Natural killer cell treated with Interleukin-12 subunit alpha and Interleukin-12 subunit beta and Interleukin-15 and Interleukin-18, amount 100 ng/mL, for 72 hours (primary cell): ENCODE measurements around the gene HACD2. TPM values are rescaled to one million over a fixed set of nuclear protein-coding genes. Genes with fewer than 3 reads are reported as not detected.
"Not testable (repeated sequence)": the region's sequence is repeated elsewhere in the genome, so short reads cannot be mapped to it uniquely, and the experiment has no call there.

Experiments used
- ATAC-seq, 2 donors: fragments of 150-1000 bp; cut with Tn5 transposase in 1 of 2; sonication (Bioruptor Pico), chemical (Tn5 transposase) in 1 of 2; 2 replicates each; pipeline ENCODE4 v1.10.0; 2021
- DNase-seq: peaks from one replicate; pipeline ENCODE4 v3.0.0; 2022; ENCODE audit warnings: low spot score
- H3K27ac Mint-ChIP-seq, 2 donors: 1 replicate in 1 of 2; 2 replicates in 1 of 2; pipeline ENCODE4 v1.8.0; 2022; ENCODE audit warnings: mixed read lengths in 2 of 2, mild to moderate bottlenecking in 1 of 2, moderate library complexity in 1 of 2
- H3K27me3 Mint-ChIP-seq, 2 donors: 1 replicate in 1 of 2; 2 replicates in 1 of 2; pipeline ENCODE4 v1.8.0; 2022; ENCODE audit warnings: mixed read lengths in 2 of 2
- H3K36me3 Mint-ChIP-seq: one replicate; pipeline ENCODE4 v1.8.0; 2022; ENCODE audit warnings: mixed read lengths
- H3K4me1 Mint-ChIP-seq, 2 donors: 1 replicate in 1 of 2; 2 replicates in 1 of 2; pipeline ENCODE4 v1.8.0; 2022; ENCODE audit warnings: low read depth in 2 of 2, mixed read lengths in 2 of 2, mild to moderate bottlenecking in 1 of 2
- H3K4me3 Mint-ChIP-seq: one replicate; pipeline ENCODE4 v1.8.0; 2022; ENCODE audit warnings: mixed read lengths
- H3K9me3 Mint-ChIP-seq: 2 replicates; pipeline ENCODE4 v1.8.0; 2022; ENCODE audit warnings: mixed read lengths
- total RNA-seq, 2 donors: library from RNA; stranded (reverse); gene quantifications; one replicate each; pipeline ENCODE4 v1.2.3, GENCODE V29; 2022

Gene HACD2
- total RNA-seq, 2 donors from 2014 or later, result 23.1 to 23.9 TPM

GRCh38 chr3:123621186-123621849 lies 36.5 kb upstream of the HACD2 start:
- H3K4me1 Mint-ChIP-seq, result no peaks in the 10 kb centered on the region
- H3K27ac Mint-ChIP-seq, result no peak overlapping the region
- H3K36me3 Mint-ChIP-seq, result no peaks in the 10 kb centered on the region
- no peaks in the 10 kb centered on the region for H3K27me3 Mint-ChIP-seq
- peak in 1 of 2 donors; percentile 24 for ATAC-seq
- no peaks in the 10 kb centered on the region for H3K9me3 Mint-ChIP-seq
- no peak for DNase-seq
- no peak overlapping the region for H3K4me3 Mint-ChIP-seq

- Mint-ChIP-seq H3K9me3 (no peaks in the 10 kb centered on the region), H3K4me3 (no peak overlapping the region), H3K27me3 (no peaks in the 10 kb centered on the region), H3K27ac (no peak overlapping the region), H3K4me1 (no peaks in the 10 kb centered on the region), H3K36me3 (no peaks in the 10 kb centered on the region)
- no peak for DNase-seq
- ATAC-seq, result no peak
Observed at GRCh38 chr3:123620343-123620742, 35.5 kb upstream of the HACD2 start.

- DNase-seq (no peak), ATAC-seq (no peak)
- Mint-ChIP-seq H3K4me1 (no peaks in the 10 kb centered on the region), H3K36me3 (no peaks in the 10 kb centered on the region), H3K9me3 (no peaks in the 10 kb centered on the region), H3K27me3 (no peaks in the 10 kb centered on the region), H3K4me3 (no peak overlapping the region), H3K27ac (no peak overlapping the region)
Observed at GRCh38 chr3:123618768-123619484, 34.1 kb upstream of the HACD2 start.

- Mint-ChIP-seq H3K4me3 (no peak overlapping the region), H3K4me1 (no peaks in the 10 kb centered on the region), H3K27me3 (no peaks in the 10 kb centered on the region), H3K36me3 (no peaks in the 10 kb centered on the region), H3K9me3 (no peaks in the 10 kb centered on the region), H3K27ac (no peak overlapping the region)
- DNase-seq, result no peak
- ATAC-seq, result no peak
Observed at GRCh38 chr3:123618076-123618708, 33.3 kb upstream of the HACD2 start.

GRCh38 chr3:123616593-123616992 lies 31.7 kb upstream of the HACD2 start:
- no peak overlapping the region for H3K27ac Mint-ChIP-seq

GRCh38 chr3:123613543-123613942 lies 28.7 kb upstream of the HACD2 start:
- Mint-ChIP-seq H3K27me3 (no peaks in the 10 kb centered on the region), H3K4me3 (no peak overlapping the region), H3K36me3 (no peaks in the 10 kb centered on the region), H3K27ac (no peak overlapping the region), H3K4me1 (no peaks in the 10 kb centered on the region), H3K9me3 (no peaks in the 10 kb centered on the region)
- ATAC-seq (no peak), DNase-seq (no peak)

More at GRCh38 chr3:123616593-123616992, 31.7 kb upstream of the HACD2 start:
- ATAC-seq (no peak), DNase-seq (no peak)
- Mint-ChIP-seq H3K9me3 (no peaks in the 10 kb centered on the region), H3K36me3 (no peaks in the 10 kb centered on the region), H3K27me3 (no peaks in the 10 kb centered on the region), H3K4me1 (no peaks in the 10 kb centered on the region), H3K4me3 (no peak overlapping the region)

- not testable (repeated sequence) for H3K36me3 Mint-ChIP-seq, DNase-seq, H3K27ac Mint-ChIP-seq, H3K4me1 Mint-ChIP-seq, H3K27me3 Mint-ChIP-seq, H3K4me3 Mint-ChIP-seq, ATAC-seq, H3K9me3 Mint-ChIP-seq
Observed at GRCh38 chr3:123611674-123612073, 26.8 kb upstream of the HACD2 start.

GRCh38 chr3:123611082-123611481 lies 26.2 kb upstream of the HACD2 start:
- no peak overlapping the region for H3K4me3 Mint-ChIP-seq
- DNase-seq, result no peak
- ATAC-seq, result no peak
- peaks cover under 1% of the 10 kb centered on the region in 2 donors for H3K4me1 Mint-ChIP-seq
- no peaks in the 10 kb centered on the region for H3K36me3 Mint-ChIP-seq
- H3K27me3 Mint-ChIP-seq, result no peaks in the 10 kb centered on the region
- no peaks in the 10 kb centered on the region for H3K9me3 Mint-ChIP-seq
- no peak overlapping the region for H3K27ac Mint-ChIP-seq

- ATAC-seq (no peak), DNase-seq (no peak)
- no peak overlapping the region for H3K4me3 Mint-ChIP-seq
- H3K4me1 Mint-ChIP-seq, result peaks cover 4% of the 10 kb centered on the region in 2 donors
- H3K27me3 Mint-ChIP-seq, result no peaks in the 10 kb centered on the region
- no peak overlapping the region for H3K27ac Mint-ChIP-seq
- no peaks in the 10 kb centered on the region for H3K9me3 Mint-ChIP-seq
- no peaks in the 10 kb centered on the region for H3K36me3 Mint-ChIP-seq
Observed at GRCh38 chr3:123610331-123610730, 25.5 kb upstream of the HACD2 start.

- peaks cover 4% of the 10 kb centered on the region in 2 donors for H3K4me1 Mint-ChIP-seq
- no peak for ATAC-seq
- no peak overlapping the region for H3K27ac Mint-ChIP-seq
- no peaks in the 10 kb centered on the region for H3K36me3 Mint-ChIP-seq
- DNase-seq, result no peak
- no peaks in the 10 kb centered on the region for H3K9me3 Mint-ChIP-seq
- H3K4me3 Mint-ChIP-seq, result no peak overlapping the region
- H3K27me3 Mint-ChIP-seq, result no peaks in the 10 kb centered on the region
Observed at GRCh38 chr3:123609063-123609462, 24.2 kb upstream of the HACD2 start.

GRCh38 chr3:123608263-123608937 lies 23.5 kb upstream of the HACD2 start:
- Mint-ChIP-seq H3K4me1 (peaks cover 4% of the 10 kb centered on the region in 2 donors), H3K27ac (no peak overlapping the region), H3K9me3 (no peaks in the 10 kb centered on the region), H3K27me3 (no peaks in the 10 kb centered on the region), H3K4me3 (no peak overlapping the region), H3K36me3 (no peaks in the 10 kb centered on the region)
- DNase-seq (no peak), ATAC-seq (no peak)

- no peaks in the 10 kb centered on the region for H3K27me3 Mint-ChIP-seq
- DNase-seq, result no peak
- no peaks in the 10 kb centered on the region for H3K36me3 Mint-ChIP-seq
- H3K4me1 Mint-ChIP-seq, result peaks cover 4% of the 10 kb centered on the region in 2 donors
- no peak for ATAC-seq
- no peaks in the 10 kb centered on the region for H3K9me3 Mint-ChIP-seq
- no peak overlapping the region for H3K27ac Mint-ChIP-seq
- no peak overlapping the region for H3K4me3 Mint-ChIP-seq
Observed at GRCh38 chr3:123606527-123606926, 21.7 kb upstream of the HACD2 start.

- ATAC-seq, result peak in 1 of 2 donors; percentile 40
- H3K4me1 Mint-ChIP-seq, result peaks cover 4% of the 10 kb centered on the region in 2 donors
- H3K27ac Mint-ChIP-seq, result no peak overlapping the region
- H3K9me3 Mint-ChIP-seq, result no peaks in the 10 kb centered on the region
- no peak for DNase-seq
- no peaks in the 10 kb centered on the region for H3K27me3 Mint-ChIP-seq
- H3K36me3 Mint-ChIP-seq, result no peaks in the 10 kb centered on the region
- H3K4me3 Mint-ChIP-seq, result no peak overlapping the region
Observed at GRCh38 chr3:123605789-123606234, 21.0 kb upstream of the HACD2 start.

- not testable (repeated sequence) for H3K9me3 Mint-ChIP-seq, H3K4me3 Mint-ChIP-seq, H3K27ac Mint-ChIP-seq, ATAC-seq, DNase-seq, H3K27me3 Mint-ChIP-seq, H3K36me3 Mint-ChIP-seq, H3K4me1 Mint-ChIP-seq
Observed at GRCh38 chr3:123603153-123603552, 18.3 kb upstream of the HACD2 start.
